Hematopoietic multipotent progenitor cell treated with erythropoietin and hydrocortisone succinate and interleukin-3 and kit ligand, for 8 days (in vitro differentiated cells): ENCODE measurements around the gene CTNNA3.

Experiments
- DNase-seq: peaks from one replicate; pipeline ENCODE4 v3.0.0-alpha.2; 2015

The CTNNA3 gene

DNA sequence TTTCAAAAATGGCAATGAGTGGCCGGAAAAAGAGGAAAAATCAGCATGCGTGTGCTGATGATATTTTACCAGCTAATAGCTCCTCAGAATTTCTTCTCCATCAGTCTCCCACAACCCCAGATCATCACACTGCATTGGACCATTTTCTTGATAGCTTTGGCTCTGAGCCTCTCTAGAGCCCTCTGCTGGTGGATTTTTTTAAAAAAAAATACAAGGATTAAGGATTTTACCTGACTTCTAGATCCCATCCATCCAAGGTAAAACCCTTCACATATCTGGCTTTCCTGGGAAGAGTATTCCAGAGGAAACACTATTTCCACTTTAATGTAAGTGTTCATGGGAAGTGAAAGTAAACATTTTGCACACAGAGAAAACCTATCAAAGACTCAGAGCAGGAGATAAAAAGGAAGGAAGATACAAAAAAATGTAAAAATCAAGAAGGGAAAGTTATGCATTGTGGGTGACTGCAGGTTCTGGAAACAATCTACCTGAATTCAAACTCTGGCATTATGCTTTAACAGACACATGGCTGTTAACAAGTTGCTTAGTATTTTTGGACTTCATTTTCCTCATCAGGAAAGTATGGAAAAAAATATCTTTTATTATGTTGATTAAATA is 389.3 kb downstream of the CTNNA3 start:
- peak; percentile 12 for DNase-seq

DNA sequence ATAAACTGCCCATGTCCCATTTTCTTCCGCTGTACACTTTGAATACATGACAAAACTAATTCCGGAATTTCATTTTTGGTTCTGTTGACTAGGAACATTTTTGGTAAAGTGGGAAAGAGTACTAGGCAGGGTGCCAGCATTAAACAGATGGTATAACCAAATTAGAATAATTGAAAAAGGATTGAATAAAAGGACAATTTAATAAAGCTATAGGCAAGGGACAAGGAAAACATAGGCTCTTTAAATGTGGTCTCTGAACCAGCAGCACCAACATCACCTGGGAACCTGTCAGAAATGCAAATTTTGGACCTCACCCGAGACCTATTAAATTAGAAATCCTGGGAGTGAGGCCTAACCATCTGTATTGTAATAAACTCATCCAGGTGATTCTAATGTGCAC is 393.3 kb downstream of the CTNNA3 start:
- no peak for DNase-seq

DNA sequence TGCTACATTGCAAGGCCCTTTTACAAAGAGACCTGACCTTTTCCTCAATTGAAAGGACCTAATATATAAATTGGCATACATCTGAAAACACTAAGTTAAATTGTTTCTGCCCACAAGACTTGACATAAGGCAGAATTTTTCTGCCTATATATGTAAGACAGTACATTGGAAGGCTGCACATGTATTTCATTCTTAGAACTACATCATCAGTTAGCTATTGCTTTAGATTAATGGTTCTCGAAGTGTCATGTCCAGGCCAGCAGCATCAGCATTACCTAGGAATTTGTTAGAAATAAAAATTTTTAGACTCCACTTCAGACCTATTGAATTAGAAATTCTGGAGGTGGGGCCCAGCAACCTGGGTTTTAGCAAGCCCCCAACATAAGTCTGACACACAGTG is 396.2 kb downstream of the CTNNA3 start:
- no peak for DNase-seq

DNA sequence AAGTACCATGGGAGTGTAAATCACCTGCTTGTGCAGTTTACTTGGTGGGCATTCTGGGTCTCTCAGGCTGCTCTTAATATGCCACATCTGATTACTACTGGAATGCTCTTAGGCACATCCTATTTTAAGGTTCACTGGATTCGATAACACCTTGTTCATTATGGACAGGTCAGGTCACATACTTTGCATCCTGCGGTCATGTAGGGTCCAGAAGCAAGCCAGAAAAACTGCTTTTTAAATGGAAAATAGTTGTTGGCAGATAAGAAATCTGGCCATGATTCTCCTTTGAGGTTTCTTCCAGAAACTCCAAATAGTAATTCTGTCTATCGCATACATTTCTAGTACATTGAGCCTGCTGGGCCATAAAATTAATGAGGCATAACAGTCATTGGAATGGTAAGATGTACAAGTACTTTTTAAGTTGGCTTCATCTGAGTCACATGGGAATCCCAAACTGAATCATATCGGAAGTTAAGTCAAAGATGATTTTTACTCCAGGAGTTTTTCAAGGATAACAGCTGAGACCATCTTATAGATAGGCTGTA is 398.3 kb downstream of the CTNNA3 start:
- no peak for DNase-seq

DNA sequence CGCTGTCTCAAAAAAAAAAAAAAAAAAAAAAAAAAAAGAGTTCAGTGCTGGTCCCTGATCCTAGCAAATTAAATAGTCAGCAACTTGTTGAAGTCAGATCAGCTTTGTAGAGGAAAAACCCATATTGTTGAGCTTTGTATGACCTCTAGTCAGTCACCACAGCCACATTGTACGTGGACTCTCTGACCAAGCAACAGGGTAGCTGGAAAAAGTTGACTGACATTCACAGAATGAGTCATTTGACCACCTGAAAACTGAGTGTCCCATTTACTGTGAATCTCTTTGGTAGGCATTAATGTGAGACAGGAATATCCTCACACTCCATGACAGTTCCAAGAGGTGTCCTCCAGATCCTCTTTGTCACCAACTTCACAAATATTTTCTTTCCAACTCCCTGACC is 399.1 kb downstream of the CTNNA3 start:
- no peak for DNase-seq

DNA sequence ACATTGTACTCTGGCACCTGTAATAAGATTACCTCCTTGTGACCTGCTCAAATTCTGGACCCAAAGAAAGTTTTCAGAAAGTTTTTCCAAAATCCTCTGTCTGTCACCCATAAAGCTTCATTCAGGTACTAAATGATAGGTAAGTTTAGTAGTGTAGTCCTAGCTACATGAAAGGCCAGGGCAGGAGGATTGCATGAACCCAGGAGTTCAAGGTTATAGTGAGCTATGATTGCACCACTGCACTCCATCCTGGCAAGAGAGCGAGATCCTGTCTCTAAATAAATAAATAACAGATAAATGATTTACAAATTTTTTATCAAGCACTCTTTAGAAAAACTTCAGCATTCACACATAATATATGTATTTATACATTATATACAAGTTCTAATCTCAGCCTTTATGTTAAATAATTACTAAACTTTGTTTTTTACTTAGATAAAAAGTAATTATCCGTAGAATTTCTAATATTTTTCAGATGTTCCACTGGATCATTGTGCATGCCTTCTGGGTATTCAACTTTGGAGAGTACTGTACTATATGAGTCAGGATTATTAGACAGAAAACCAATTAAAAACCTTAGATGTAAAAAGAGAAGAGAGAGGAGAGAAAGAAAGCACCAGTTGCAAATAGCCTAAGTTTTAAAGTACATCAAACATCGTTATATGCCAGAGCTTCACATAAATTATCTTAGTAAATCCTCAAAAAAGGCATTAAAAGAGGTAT is 407.1 kb downstream of the CTNNA3 start:
- DNase-seq: no peak

DNA sequence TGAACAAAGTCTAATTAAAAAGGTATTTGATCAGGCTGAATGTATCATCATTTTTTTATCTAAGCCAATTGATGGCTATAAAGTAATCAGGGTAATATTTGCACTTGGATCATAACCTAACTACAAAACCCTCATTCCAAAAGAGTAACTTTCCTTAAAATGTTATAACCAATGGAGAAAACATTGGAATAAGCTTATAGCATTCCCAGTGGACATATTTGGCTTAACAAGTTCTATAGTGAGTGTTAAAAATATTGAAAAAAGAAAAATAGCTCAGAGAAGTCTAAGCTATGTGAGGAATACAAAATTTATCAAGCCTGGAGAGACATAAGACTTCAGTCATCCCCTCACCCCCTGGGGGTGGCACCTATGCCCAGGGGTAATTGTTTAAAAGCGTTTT is 411.4 kb downstream of the CTNNA3 start:
- DNase-seq: no peak

DNA sequence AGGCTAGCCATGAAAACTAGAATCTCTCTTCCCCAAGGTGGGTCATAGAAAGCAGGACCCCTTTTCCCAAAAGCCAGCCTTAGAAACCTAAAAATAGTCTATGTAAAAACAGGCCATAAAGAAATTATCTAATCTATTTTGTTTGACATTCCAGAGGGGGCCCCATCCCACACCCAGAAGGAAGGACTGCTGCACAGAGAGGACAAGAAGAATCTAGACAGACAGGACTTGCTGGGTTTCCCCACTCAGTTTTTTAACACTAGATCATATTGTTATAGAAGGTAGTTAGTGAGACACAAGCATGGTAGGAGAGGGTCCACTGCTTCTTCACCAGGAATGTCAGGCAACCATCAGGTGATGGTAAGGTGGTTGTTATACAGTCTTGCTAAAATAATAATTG is 413.1 kb downstream of the CTNNA3 start:
- DNase-seq: no peak

DNA sequence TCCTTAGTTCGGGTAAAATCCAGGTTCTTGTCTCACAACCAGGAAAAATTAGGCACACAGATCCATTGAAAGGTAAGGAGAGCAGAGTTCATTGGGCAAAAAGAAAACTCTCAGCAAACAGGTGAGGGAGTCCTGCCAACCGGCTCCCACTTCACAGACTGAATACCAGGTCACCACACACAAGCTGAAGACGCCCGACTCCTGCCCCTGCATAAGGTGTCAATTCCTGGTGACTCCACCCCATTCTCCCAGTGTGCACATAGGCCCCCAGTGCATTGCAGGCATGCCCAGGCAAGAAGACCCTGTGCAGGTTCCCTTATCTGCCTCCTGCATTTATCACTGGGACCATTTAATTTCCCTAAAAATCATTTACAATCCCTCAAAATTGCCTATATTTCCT is 415.6 kb downstream of the CTNNA3 start:
- no peak for DNase-seq

DNA sequence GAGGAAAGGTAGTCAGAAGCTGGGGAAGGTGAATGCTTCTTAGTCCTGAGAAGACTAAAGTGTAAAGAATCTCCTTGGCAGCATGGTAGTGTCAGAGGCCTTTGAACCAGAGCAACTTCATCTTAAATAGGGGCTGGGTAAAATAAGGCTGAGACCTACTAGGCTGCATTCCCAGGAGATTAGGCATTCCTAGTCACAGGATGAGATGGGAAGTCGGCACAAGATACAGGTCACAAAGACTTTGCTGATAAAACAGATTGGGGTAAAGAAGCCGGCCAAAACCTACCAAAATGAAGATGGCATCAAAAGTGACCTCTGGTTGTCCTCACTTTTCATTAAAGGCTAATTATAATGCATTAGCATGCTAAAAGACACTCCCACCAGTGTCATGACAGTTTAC is 418.6 kb downstream of the CTNNA3 start:
- no peak for DNase-seq

DNA sequence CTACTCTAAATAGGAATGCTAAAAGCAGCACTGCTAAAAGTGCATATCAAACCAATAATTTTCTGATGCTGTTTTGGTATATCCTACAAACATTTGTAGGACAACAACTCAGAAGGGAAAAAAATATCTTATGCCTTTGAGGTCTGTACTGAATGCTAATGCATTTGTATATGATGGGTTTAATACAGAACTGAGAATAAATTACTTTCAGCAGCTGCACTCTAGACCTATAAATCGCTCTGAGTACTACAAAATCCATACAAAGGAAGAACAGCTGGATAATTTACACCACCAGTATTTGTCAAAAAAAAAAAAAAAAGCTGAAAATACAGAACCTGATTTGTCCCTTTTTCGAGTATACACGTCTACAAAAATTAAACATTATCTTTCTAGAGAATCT is 426.2 kb downstream of the CTNNA3 start:
- DNase-seq: no peak

DNA sequence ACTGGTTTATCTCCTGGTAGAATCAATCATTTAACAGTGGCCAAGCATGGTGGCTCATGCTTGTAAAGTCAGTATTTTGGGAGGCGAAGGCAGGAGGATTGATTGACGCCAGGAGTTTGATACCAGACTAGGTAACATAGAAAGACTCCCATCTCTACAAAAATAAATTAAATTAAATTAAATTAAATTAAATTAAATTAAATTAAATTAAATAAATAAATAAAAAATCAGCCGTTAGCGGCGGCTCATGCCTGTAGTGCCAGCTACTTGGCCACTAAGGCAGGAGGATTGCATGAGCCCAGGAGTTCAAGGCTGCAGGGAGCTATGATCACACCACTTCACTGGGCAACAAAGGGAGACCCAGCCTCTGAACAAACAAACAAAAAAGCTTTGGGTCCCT is 427.8 kb downstream of the CTNNA3 start:
- no peak for DNase-seq

DNA sequence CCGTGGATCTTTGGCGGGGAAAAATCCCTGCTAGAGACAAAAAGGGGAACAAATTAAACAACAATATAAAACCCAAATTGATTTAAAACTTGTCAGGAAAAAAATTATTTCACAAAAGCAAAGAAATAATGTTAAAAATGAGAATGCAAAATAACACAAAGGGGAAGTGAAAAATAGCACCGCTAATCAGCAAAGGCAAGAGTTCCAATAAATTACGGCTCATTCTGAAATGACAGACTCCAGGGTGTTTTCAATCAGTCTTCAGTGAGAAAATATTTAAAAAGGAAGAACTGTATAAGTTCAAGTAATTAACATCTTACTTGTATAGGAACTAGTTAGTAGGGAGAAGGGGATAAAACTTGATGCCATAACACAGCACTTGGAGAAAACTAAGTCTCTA is 433.3 kb downstream of the CTNNA3 start:
- no peak for DNase-seq

DNA sequence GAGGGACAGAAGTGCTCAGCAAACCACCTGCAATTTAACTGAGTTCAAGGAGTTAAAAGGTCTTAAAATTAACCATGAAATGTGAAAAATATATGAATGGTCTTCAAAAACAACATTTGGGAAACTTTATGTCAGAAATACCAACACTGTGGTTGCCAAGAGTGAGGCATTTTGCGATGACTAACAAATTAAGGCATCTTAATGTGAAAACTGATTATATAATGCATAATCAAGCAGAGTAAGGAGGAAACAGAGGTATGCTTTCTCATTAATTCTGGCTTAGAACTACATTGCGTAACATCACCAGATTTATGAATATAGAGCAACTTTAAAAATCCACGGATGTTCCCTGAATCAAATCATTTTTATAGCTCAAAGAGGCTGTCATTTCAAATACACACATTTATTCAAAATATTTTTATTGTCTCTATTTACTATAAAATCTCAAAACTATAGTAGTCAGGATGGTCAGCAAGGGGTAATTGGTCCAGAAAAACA is 434.6 kb downstream of the CTNNA3 start:
- DNase-seq: no peak

DNA sequence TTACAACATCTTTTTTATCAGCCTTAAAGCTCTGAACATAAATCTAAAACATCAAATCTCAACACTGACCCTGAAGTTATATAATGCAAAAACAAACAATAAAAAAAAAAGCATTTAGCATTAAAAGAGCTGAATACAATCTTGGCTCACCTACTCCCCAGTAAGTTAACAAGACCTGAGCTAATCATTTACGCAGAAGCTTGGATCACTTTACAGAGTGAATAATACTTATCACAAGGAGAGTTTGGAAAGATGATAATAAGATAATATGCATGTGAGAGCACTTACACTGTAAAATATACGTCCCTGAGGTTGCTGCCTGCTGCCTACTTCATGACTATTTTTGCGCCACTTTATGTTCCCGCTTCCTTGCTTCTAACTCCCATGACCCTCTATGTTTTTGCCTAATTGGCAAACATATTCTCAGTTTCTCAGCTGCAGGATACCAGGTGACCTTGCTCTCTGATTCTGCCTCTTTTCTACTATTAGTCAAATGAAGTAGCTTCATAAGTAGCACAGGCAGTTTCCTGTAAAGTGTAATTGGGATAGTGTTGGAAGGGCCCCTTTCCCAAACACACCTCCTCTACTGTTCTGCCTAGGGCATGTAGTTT is 436.6 kb downstream of the CTNNA3 start:
- DNase-seq: no peak

DNA sequence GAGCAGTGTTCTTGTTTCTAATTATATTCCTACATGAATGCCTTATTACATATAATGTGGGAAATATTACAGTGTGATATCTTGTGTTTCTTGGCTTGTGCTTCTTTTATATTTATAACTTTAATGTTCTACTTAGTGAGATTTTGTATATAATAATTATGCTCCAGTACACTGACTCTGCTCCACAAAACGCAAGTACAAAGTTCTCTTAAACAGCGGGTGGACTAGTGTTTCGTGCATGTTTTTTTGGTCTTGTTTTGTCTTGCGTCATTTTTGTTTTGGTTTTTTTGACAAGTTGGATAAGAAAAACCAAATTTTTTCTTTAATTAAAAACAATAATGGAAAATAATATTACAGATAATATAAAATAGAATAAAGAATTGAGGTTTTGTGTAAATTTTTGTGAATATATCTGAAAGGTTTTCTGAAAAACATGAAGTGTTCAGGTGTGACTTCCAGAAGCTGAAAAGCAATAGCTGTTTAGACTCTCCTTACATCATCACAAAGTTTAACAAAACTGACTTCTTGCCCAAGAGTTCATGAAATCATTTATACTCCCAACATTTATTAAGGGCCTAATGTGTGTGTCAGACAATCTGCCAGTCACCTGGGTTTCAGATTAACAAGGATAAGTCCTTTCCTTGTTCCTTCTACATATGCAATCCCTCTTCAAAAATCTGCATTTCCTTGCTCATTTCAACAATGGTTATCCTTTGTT is 438.4 kb downstream of the CTNNA3 start:
- DNase-seq: no peak

DNA sequence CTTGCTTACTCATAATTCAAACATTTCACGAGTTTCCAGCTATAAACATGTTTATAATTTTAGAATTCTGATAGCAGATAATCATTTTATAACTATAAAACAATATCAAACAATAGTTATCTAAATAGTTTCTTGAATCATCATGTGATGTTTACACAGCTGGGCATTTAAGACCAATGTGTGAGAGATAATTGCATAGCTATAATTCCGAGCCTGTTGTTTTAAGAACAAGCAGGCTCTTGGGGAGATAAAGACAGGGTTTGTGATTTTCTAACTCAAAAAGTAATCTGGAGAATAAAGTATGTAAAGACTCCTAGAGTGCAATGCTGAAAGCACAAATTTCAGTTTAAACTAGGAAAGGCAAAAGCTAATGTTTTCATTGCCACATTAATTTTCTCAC is 439.0 kb downstream of the CTNNA3 start:
- no peak for DNase-seq

DNA sequence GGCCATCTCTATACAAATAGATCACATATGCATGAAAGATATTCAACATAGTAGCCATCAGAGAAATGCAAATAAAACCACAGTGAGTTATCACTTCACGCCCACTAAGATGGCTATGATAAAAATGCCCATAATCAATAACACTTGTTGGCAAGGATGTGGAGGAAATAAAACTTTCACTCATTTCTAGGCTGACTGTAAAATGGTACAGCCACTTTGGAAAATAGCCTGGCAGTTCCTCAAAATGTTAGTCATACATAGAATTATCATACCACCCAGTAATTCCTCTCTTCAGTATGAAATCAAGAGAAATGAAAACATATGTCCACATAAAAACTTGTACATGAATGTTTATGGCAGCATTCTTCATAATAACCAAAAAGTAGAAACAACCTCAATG is 445.3 kb downstream of the CTNNA3 start:
- no peak for DNase-seq

DNA sequence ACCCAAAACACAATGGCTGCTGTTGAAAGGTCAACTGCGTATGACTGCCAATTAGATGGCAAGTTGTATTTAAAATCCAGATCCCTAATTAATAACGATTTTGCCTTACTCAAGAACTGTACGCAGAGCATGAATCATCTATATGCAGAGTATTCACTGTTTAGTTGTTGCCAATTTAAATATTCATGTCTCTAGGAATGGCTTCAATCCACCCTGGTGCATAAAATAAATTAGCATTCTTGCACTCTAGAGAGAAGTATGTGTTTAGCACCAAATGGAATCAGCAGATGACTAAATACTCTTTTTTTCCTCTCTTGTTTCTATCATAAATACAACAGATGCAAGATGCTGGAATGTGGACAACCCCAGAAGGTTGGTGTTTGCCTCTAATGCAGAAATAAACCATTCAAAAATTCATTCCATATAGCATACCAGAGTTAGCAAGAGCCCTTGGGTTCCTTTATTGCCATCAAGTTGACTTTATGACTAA is 449.9 kb downstream of the CTNNA3 start:
- no peak for DNase-seq

DNA sequence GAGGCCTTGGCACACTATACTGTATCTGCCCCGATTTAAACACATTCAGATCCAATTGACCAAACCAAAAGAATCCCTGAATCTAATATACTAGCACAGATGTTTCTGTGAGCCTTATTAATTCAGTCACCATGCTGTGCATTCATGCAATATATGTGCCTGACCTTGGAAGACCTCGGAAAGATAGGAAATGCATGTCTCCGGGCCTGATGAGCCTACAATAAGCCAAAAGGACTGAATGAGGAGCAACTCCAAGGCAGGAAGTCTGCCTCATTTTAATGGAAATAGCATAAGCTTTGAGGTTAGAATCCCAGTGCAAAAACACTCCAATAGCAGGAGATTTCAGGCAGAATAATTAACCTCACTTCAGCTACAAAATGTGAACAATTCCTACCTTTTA is 453.5 kb downstream of the CTNNA3 start:
- no peak for DNase-seq

DNA sequence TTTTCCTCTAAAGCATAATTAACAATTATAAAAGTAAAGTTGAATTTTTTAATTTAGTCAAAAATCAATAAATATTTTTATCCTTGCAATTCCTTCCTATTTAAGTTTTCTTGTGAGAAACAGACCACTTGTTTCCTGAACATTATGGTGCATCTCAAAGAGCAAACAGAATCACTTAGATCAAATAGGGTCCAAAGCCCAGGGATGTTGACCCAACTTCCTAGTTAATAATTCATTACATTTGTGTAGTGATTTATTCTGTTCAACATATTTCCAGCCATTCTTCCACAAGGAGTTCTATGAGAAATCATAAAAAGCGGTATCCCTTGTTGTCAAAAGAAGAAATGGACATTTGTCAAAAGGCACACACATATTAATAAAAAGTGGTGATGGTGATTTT is 454.5 kb downstream of the CTNNA3 start:
- DNase-seq: no peak

DNA sequence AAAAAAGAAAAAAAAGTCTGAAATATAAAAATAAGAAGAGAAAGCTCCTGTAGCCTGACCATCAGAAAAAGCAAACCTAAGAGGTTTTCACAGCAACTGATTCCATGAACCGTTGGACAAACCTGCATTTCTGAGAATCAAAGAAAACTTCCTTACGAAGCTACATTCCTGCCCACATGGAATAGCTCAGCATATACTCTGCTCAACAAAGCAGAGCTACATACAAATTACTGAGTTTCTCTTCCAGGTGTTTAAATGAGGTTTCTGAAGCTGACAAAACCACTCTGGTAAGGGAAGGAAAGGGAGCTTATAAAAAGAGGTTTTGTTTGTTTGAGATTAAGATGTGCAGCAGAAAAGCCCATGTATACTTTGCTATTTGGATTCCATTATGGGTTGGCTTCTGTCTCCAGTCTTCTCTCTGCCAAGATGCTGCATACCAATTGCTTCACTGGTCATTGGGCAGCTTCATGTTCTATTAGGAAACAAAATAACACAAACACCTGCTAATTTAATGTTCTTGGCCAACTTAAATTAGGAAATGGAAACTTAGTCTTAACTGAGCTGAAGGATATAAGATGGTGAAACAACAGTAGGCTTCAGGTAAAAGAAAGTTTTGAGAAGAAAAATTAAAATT is 456.0 kb downstream of the CTNNA3 start:
- DNase-seq: no peak
